ENCODE measurements around the gene CAPN13.

CAPN13 gene

DNA sequence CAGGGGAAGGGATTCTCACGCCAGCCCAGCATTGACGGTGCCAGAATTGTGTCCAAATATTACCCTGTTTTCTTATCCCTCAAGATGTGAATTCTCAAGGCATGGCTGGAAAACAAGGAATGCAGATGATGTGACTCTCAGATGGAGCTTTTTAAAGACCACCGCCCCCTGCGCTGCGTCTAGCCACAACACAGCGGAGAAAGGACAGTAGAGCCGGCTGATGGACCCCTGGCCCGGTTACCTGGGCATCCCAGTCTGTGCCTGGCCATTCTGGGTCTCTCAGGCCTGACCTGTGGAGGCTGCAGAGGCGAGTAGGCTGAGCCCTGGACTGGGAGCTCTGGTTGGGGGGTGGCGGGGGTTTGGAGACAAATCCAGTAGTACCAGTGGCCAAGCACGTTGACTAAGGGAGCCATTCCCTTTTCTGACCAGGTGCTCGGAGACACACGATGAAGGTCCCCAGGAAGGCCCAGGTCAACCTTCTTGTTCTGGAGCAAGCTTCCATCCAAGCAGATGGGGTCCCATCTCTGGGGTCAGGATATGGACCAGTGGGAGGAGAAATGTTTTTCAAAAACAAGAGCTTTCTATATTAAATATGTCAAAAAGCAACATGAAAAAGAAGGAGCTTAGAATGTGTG lies 5.3 kb downstream of the CAPN13 start:
- no peaks in the 10 kb centered on the region for H3K36me3 ChIP-seq (ENCODE audit: insufficient read depth, low read length)
- H3K4me3 ChIP-seq (ENCODE audit: low read length), result no peak overlapping the region
- no peaks in the 10 kb centered on the region for H3K27me3 ChIP-seq (ENCODE audit: insufficient read depth, low read length)
- no peaks in the 10 kb centered on the region for H3K4me1 ChIP-seq (ENCODE audit: insufficient read depth, low read length)
- H3K9me3 ChIP-seq (ENCODE audit: low read length), result no peaks in the 10 kb centered on the region
- no peak overlapping the region for H2AFZ ChIP-seq (ENCODE audit: low read depth, low read length)

DNA sequence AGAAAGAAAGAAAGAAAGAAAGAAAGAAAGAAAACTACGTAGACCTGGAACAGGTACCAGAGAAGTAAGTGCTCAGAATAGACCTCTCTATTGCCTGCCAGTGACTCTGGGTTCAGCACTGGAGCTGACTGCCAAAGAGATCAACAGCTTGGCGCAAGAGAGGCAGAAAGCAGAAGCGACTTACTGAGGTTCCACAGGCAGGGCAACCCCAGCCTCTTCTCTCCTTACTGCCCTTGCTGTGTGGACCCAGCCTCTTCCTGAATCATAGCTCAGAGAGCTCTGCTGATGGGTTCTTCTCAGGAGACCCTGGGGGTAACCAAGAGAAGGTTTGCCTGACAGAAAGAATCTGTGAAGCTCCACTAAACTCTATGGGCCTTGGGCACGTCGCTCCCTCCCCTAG lies 7.1 kb downstream of the CAPN13 start:
- H3K36me3 ChIP-seq (ENCODE audit: insufficient read depth, low read length), result no peaks in the 10 kb centered on the region
- no peak overlapping the region for H2AFZ ChIP-seq (ENCODE audit: low read depth, low read length)
- no peak overlapping the region for H3K4me3 ChIP-seq (ENCODE audit: low read length)
- no peaks in the 10 kb centered on the region for H3K27me3 ChIP-seq (ENCODE audit: insufficient read depth, low read length)
- H3K4me1 ChIP-seq (ENCODE audit: insufficient read depth, low read length), result no peaks in the 10 kb centered on the region
- no peaks in the 10 kb centered on the region for H3K9me3 ChIP-seq (ENCODE audit: low read length)

DNA sequence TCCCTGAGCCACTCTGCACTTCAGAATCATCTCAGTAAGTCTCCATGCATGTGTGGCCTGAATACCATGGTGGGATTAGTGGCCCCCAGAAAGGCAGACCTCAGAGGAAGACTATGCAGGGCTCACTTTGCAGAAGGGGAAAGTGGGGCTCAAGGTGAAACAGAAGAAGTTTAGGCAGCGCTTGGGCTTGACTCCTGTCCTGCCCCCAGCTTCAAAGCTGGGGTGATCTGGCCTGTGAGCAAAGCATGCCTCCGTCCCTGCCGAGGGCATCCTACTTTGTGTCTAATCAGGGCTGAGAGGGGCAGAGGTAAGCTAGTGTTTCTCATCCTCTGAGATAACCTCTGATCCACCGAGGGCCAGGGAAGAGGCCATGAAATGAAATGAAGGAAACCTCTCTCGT lies 7.9 kb downstream of the CAPN13 start:
- Histone ChIP-seq H3K36me3 (ENCODE audit: insufficient read depth, low read length) (no peaks in the 10 kb centered on the region), H3K4me3 (ENCODE audit: low read length) (no peak overlapping the region), H3K4me1 (ENCODE audit: insufficient read depth, low read length) (no peaks in the 10 kb centered on the region), H2AFZ (ENCODE audit: low read depth, low read length) (no peak overlapping the region), H3K27me3 (ENCODE audit: insufficient read depth, low read length) (no peaks in the 10 kb centered on the region), H3K9me3 (ENCODE audit: low read length) (no peaks in the 10 kb centered on the region)

DNA sequence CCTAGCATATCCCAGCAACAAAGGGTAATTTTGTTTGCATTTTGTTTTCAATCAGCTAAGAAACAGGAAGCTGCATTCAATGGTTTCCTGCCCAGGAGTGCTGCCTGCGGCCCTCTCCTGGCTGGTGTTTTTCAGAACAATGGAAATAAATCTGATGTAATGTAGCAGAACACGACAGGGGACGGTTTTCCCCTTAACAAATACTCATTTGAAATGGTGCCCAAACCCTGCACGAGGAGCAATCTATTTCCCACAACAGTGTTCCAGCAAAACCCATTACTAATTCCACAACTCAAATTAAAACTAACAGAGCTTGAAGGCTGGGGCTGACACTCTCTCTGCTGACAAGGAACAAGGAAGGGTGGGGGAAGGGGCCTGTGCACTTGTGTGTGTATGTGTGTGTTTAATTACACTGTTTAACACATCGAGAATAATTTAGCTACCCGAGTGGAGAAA lies 8.7 kb downstream of the CAPN13 start:
- H3K9me3 ChIP-seq (ENCODE audit: low read length), result no peaks in the 10 kb centered on the region
- no peak overlapping the region for H2AFZ ChIP-seq (ENCODE audit: low read depth, low read length)
- no peaks in the 10 kb centered on the region for H3K36me3 ChIP-seq (ENCODE audit: insufficient read depth, low read length)
- H3K4me1 ChIP-seq (ENCODE audit: insufficient read depth, low read length), result no peaks in the 10 kb centered on the region
- no peak overlapping the region for H3K4me3 ChIP-seq (ENCODE audit: low read length)
- no peaks in the 10 kb centered on the region for H3K27me3 ChIP-seq (ENCODE audit: insufficient read depth, low read length)

DNA sequence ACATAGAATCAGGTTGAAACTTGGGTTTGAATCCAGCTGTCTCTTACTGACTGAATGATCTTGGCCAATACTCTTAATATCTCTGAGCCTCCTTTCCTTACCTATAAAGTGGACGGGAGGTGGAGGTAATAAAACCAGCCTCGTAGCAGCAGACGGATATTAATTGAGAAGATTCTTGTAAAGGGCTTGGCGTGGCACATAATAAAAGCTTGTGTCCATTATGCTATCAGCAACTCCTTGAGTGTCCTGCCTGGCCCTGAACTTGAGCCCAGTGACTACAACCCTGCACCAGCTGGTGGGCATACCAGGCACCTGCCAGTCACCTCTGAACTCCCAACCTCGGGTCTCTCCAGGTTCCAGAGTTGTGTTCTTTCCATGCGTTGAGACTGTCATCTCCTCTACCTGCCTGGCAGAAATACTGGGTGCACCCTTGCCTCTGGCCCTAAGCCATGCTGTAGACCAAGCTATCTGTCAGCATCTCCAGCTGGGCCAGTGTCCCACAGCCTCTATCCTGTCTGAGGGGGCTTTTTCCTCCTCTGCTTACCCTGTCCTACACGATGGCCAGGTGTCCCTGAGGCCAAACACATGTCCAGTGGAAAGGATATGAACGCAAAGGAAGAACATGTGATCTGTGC lies 9.7 kb downstream of the CAPN13 start:
- Histone ChIP-seq H3K9me3 (ENCODE audit: low read length) (no peaks in the 10 kb centered on the region), H3K4me3 (ENCODE audit: low read length) (no peak overlapping the region), H3K4me1 (ENCODE audit: insufficient read depth, low read length) (no peaks in the 10 kb centered on the region), H3K27me3 (ENCODE audit: insufficient read depth, low read length) (no peaks in the 10 kb centered on the region), H3K36me3 (ENCODE audit: insufficient read depth, low read length) (no peaks in the 10 kb centered on the region), H2AFZ (ENCODE audit: low read depth, low read length) (no peak overlapping the region)

DNA sequence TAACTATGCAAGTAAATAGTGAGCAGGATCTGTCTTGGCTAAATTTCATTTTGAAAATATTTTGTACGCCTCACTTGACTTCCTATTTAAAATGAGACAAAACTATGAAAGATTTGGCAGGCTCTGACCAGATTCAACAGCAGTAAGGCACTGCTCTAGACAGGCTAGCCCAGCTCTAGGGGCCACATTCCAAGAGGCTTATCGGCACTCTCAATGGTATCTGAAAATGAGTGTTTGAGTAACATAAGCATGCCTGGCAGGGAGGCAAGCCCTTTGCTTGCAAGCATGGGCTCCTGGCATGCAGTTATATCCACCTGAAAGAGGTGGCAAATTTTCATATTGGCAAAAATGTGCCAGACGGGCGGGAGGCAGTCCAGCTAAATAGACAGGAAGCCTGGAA lies 10.5 kb downstream of the CAPN13 start:
- Histone ChIP-seq H3K27me3 (ENCODE audit: insufficient read depth, low read length) (no peaks in the 10 kb centered on the region), H3K4me3 (ENCODE audit: low read length) (no peak overlapping the region)

DNA sequence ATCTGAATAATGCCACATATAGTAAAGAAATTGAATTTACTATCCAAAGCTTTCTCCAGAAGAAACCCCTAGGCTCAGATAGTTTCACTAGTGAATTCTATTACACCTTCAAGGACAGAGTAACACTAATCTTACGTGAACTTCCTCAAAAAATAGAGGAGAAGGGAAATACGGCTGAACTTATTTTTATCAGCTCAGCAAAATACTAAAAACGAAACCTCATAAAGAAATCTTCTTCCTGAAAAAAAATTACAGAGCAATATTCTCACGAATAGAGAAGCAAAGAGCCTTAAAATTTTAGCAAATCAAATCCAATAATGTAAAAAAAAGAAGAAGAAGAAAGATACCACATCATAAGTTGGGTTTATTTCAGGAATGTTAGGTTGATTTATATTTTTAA lies 14.7 kb downstream of the CAPN13 start:
- Histone ChIP-seq H3K4me3 (ENCODE audit: low read length) (no peak overlapping the region), H3K4me1 (ENCODE audit: insufficient read depth, low read length) (no peaks in the 10 kb centered on the region), H3K36me3 (ENCODE audit: insufficient read depth, low read length) (no peaks in the 10 kb centered on the region), H2AFZ (ENCODE audit: low read depth, low read length) (no peak overlapping the region), H3K27me3 (ENCODE audit: insufficient read depth, low read length) (no peaks in the 10 kb centered on the region), H3K9me3 (ENCODE audit: low read length) (no peaks in the 10 kb centered on the region)

More for the DNA sequence above, 10.5 kb downstream of the CAPN13 start:
- no peaks in the 10 kb centered on the region for H3K36me3 ChIP-seq (ENCODE audit: insufficient read depth, low read length)
- no peaks in the 10 kb centered on the region for H3K4me1 ChIP-seq (ENCODE audit: insufficient read depth, low read length)
- no peaks in the 10 kb centered on the region for H3K9me3 ChIP-seq (ENCODE audit: low read length)
- no peak overlapping the region for H2AFZ ChIP-seq (ENCODE audit: low read depth, low read length)

DNA sequence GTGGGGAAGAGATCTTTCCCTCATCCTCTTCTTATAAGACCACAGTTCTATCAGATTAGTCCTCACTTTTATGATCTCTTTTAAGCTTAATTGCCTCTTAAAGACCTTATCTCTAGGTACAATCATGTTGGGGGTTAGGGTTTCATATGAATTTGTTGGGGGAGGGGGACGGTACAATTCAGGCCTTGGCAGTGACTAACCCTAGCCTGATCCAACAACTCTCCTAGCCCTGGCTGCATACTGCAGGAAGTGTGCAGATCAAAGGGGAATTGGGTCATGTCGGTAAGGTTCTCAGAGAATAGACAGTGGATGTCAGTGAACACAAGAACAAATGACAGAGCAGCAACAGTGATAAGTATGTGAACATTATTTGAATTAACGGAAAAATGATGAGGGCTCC lies 16.4 kb downstream of the CAPN13 start:
- Histone ChIP-seq H3K27me3 (ENCODE audit: insufficient read depth, low read length) (no peaks in the 10 kb centered on the region), H3K36me3 (ENCODE audit: insufficient read depth, low read length) (no peaks in the 10 kb centered on the region), H2AFZ (ENCODE audit: low read depth, low read length) (no peak overlapping the region), H3K4me1 (ENCODE audit: insufficient read depth, low read length) (no peaks in the 10 kb centered on the region), H3K9me3 (ENCODE audit: low read length) (no peaks in the 10 kb centered on the region), H3K4me3 (ENCODE audit: low read length) (no peak overlapping the region)

DNA sequence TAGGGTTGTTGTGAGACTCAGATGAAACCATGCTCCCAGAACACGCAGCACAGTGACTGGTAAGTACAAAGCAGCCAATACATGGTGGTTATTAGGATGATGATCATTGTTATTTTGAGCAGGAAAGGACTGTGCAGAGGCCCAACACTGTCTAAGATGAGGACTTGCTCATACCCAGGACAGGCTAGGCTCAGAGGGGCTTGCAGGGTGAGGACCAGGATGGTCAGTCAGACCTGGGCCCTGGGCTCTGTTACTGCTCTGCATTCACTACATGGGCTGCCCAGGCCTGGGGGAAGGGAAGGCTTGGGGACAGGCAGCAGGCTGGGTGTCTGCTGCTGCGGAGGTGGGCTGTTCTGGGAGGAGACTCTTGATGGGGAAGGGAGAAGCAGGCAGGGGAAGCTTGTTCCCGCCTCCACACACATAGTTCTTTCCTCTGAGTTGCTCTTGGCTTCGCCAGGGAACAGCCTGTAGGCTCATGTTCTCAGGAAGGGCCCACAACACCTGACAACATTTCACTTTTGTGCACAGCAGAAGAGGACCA lies 17.5 kb downstream of the CAPN13 start:
- no peaks in the 10 kb centered on the region for H3K4me1 ChIP-seq (ENCODE audit: insufficient read depth, low read length)
- H2AFZ ChIP-seq (ENCODE audit: low read depth, low read length), result no peak overlapping the region
- H3K4me3 ChIP-seq (ENCODE audit: low read length), result no peak overlapping the region
- H3K27me3 ChIP-seq (ENCODE audit: insufficient read depth, low read length), result no peaks in the 10 kb centered on the region
- no peaks in the 10 kb centered on the region for H3K36me3 ChIP-seq (ENCODE audit: insufficient read depth, low read length)
- no peaks in the 10 kb centered on the region for H3K9me3 ChIP-seq (ENCODE audit: low read length)

DNA sequence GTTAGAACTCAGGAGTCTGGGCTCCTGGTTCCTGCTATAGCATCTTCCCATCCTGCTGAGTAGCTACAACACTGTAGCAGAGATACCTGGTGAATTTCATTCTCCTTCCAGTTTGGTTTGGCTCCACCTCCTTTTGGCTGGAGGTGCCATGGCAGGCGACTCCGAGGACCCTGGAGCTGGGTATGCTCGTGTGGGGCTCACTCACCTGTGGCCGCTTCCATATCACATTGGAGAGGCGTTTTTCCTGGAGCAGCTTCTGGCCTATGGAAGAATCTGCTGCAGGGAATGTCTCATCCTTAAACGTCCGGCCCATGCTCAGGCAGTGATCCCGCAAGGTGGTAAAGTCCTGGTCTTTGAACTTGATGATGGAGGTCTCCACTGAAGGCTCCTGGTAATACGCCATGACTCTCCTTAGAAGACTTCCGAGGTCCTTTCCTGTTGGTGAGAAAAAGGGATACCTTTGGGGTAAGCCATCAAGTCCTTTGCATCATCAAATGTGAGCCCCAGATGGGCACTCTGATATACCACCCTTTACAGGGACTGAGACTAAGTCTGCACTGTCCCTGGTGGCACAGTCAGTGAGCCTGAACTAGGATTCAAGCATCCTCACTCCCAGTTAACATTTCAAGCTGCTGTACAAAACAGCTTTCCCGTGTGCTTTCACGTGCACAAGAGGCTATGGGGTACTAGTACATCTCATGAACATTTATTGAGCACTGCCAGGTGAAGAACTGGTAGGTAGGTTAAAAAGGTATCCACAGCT lies 20.1 kb downstream of the CAPN13 start:
- no peaks in the 10 kb centered on the region for H3K27me3 ChIP-seq (ENCODE audit: insufficient read depth, low read length)
- no peaks in the 10 kb centered on the region for H3K36me3 ChIP-seq (ENCODE audit: insufficient read depth, low read length)
- H3K4me3 ChIP-seq (ENCODE audit: low read length), result no peak overlapping the region
- H2AFZ ChIP-seq (ENCODE audit: low read depth, low read length), result no peak overlapping the region
- no peaks in the 10 kb centered on the region for H3K4me1 ChIP-seq (ENCODE audit: insufficient read depth, low read length)
- no peaks in the 10 kb centered on the region for H3K9me3 ChIP-seq (ENCODE audit: low read length)

DNA sequence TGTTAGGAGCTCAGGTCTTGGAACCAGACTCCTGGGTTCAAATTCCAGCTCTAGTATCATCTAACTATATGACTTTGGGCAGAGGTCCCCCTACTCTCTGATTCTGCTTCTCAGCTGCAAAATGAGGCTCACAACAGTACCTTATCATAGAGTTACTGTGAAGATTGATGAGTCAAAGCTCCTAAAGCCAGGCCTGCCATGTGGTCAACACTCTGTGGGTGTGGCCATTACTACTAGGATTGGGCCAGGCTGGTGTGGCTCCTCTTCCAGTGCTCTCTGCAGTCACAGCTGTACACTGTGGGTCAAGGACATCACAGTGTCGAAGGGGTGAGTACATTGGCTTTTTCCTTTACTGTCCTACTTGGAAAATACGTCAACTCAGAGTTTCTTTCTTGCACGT lies 22.6 kb downstream of the CAPN13 start:
- Histone ChIP-seq H3K4me1 (ENCODE audit: insufficient read depth, low read length) (no peaks in the 10 kb centered on the region), H3K9me3 (ENCODE audit: low read length) (no peaks in the 10 kb centered on the region), H3K27me3 (ENCODE audit: insufficient read depth, low read length) (no peaks in the 10 kb centered on the region), H2AFZ (ENCODE audit: low read depth, low read length) (no peak overlapping the region), H3K36me3 (ENCODE audit: insufficient read depth, low read length) (no peaks in the 10 kb centered on the region), H3K4me3 (ENCODE audit: low read length) (no peak overlapping the region)

DNA sequence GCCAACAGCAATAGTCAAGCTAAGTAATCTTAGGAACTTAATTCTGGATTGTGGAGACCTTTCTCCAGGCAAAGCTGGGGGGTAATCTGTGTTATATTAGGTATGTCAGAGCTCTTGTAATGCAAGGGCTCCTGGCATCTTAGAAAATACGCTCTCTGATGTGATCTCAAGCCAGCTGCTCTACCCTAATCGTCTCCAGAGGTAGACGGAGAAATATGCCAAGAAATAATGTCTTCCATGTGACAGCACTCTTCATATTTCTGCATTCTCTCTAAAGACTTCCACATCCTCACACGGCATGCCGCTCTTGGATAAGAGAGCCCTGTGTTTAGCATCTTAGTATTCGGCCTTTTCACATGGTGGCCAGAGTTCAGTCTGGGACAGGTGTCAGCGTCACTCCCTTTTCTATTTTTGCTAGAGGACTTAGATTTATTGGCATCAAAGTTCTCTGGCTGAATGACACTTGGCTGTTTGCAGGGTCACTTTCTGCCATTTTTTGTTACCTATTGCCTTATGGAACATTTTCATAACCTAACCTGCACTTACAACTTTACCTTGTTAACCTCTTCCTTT lies 25.2 kb downstream of the CAPN13 start:
- no peaks in the 10 kb centered on the region for H3K27me3 ChIP-seq (ENCODE audit: insufficient read depth, low read length)
- H2AFZ ChIP-seq (ENCODE audit: low read depth, low read length), result no peak overlapping the region
- H3K4me3 ChIP-seq (ENCODE audit: low read length), result no peak overlapping the region
- H3K36me3 ChIP-seq (ENCODE audit: insufficient read depth, low read length), result no peaks in the 10 kb centered on the region
- no peaks in the 10 kb centered on the region for H3K4me1 ChIP-seq (ENCODE audit: insufficient read depth, low read length)
- no peaks in the 10 kb centered on the region for H3K9me3 ChIP-seq (ENCODE audit: low read length)

DNA sequence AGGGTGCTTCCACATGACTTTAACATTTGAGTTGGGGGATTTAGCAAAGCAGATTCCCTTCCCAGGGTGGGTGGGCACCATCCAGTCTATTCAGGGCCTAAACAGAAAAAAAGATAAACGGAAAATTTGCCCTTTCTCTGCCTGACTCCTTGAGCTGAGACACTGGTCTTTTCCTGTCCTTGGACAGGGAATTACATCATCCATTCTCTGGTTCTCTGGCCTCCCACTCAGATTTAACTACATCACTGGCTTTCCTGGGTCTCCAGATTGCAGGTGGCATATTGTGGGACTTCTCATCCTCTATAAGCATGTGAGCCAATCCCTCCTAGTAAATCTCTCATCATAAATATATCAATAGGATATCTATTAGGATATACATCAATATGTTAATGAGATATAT lies 25.8 kb downstream of the CAPN13 start:
- Histone ChIP-seq H3K27me3 (ENCODE audit: insufficient read depth, low read length) (no peaks in the 10 kb centered on the region), H3K9me3 (ENCODE audit: low read length) (no peaks in the 10 kb centered on the region), H3K36me3 (ENCODE audit: insufficient read depth, low read length) (no peaks in the 10 kb centered on the region), H3K4me1 (ENCODE audit: insufficient read depth, low read length) (no peaks in the 10 kb centered on the region), H3K4me3 (ENCODE audit: low read length) (no peak overlapping the region), H2AFZ (ENCODE audit: low read depth, low read length) (no peak overlapping the region)
